GM19035 (cell line): ENCODE measurements around the gene IFT88.

Experiments
- ATAC-seq: cut with Tn5 transposase; IDR thresholded peaks from one replicate; pipeline ENCODE4 v1.9.1; 2021; ENCODE audit not compliant: unreplicated experiment

The IFT88 gene

DNA sequence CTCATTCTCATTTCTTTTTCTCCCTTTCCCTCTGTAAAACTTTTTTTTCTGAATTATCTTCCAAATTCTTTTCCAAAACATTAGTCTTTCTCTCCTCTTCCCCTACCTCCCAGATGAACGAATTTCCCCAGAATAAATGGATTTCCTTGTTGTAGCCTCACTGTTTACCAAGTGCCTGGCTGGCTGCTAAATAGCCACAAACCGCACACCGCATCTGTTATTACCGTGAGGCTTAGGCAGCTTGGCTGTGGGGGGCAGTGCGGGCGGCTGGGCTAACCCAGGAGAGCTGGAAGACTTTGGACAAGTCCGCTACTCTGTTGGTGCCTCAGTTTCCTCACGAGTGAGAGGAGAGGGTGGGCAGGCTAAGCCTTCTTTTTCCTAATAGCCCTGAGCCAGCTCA, 147.2 kb downstream of the IFT88 start:
- no peak for ATAC-seq

DNA sequence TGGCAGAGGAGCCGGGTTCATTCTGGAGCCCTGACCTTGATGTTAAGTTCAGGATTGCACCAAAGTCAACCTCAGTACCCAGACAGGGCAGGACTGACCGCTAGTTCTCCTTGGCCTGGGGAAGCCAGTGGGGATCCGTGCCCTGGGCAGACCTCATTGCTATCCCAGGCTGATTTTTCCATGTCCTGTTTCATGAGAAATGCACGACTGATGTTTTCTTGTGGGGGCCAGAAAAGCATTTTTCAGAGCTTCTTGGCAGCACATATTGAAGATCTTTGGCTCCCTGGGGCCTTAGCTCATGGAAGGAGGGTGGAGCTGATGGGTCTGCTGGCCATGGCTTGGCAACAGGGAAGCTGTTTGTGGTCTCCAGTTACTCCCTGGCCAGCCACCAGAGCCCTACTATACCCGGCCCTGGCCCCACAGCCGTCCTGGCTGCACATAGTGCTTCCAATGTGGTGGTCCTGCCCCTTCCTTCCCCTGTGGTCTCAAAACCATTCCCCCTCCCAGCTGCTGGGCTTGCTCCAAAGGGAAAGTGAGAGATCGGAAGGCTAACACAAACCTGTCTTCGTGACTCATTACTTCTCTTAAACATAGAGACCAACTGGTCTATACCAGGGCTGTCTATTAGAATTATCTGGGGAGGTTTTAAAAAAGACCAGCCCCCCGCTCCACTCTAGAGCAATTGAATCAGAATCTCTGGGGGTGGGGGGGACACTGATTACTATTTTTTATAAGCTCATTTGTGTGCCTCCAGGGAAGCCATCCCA, 147.8 kb downstream of the IFT88 start:
- ATAC-seq, result no peak

DNA sequence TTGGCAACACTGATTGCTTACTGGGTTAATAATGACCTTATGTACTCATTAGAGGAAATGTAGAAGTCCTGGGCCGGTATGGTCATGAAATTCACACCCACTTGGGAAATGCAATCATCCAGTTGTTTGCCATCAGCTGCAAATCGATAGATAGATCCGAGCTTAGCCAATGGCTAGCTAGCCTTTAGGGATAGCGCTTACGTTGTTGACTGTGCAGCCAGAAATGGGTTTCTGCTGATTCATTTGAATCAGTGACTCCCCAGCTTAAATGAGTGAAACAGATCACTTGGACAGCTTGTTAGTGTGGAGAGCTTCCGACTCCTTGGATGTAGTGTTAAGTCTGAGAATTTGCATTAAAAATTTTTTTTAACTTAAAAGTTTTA, 148.4 kb downstream of the IFT88 start:
- no peak for ATAC-seq

DNA sequence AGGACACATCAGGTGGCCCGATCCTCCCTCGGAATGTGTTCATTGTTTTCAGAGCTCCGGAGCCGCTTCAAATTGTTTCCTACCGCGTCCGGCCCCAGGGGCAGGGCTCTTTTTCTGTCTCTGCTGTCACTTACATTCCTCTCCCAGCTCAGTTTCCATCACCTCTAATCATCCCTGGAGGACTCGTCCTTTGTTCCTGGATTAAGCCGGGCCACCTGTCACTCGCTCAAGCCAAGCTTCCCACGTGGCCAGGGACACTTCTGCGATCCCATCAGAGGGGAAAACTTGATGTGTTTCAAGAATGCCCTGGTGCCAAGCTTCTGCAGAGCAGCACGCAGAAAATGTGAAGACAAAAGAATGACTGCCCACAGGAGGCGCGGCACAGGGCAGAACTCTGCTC, 150.0 kb downstream of the IFT88 start:
- no peak for ATAC-seq

DNA sequence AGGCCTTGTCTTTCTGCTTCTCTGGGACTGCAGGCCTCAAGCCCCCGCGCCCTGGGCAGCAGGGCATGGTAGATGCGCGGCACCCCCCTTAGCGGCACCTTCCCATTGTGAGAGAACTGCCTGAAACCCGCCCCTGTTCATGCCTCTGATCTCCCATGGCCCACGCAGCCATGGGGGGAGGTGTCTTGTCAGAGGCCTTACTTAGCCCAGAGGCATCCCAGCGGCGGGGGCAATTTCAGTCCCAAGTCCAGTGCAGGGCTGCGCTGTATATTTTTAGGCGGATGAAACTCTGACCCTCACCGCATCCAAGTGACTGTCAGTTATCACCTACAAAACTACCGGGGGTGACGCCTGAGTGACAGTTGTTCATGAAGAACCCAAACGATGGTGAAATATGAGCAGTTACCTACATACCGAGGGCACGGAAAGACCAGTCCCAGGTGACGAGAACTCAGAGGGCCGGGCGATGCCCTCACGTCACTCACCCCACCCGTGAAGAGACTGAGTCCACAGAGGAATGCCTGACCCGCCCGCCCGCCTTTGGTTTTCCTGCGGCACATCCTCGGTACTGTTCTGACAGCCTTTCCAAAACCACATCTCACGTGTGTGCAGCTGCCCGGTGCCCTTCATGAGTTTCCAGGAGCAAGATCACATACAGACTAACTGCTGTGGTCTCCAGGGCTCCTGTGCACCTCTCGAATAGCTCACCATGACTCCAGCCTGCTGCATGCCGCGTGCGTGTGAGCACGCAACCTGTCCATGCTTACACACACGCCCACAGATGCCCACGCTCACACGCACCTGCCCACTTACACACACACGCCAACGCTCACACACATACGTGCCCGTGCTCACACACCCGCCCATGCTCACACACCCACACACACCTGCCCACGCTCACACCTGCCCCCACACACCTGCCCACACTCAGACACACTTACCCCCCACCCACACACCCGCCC, 150.9 kb downstream of the IFT88 start:
- ATAC-seq, result no peak

DNA sequence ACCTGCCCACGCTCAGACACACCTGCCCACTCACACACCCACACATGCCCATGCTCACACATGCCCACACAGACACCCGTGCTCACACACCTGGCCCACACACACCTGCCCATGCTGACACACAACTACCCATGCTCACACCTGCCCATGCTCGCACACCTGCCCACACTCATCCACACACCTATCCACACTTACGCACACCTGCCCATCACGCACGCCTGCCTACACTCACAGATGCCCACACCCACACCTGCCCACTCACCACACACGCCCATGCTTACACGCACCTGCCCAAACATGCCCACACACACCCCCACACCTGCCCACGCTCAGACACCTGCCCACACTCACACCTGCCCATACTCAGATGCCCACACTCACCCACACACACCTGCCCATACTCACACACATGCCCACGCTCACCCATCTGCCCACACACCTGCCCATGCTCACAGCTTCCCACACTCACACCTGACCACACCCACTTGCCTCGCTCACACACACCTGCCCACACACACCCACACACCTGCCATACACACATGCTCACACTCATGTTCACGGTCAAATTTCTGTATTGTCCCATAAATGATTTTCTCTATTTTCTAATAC, 152.1 kb downstream of the IFT88 start:
- ATAC-seq, result no peak

DNA sequence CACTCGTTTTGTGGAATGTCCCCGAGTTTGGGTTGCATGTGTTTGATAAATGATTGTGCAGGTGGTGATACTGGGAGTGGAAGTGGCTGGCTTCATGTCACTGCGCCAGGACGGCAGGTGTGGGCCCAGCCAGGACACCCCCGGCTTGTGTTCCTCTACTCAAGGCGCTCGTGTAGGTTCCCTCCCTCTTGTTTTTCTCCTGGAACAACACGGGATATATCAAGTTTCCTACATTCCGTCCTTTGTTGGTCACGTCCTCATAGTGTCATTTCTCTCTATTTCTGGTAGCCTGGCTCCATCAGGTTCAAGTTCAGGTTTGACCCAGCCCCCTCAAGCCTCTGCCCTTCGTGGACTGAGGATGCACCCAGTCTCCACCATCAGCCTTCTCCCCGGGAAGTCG, 152.8 kb downstream of the IFT88 start:
- no peak for ATAC-seq

DNA sequence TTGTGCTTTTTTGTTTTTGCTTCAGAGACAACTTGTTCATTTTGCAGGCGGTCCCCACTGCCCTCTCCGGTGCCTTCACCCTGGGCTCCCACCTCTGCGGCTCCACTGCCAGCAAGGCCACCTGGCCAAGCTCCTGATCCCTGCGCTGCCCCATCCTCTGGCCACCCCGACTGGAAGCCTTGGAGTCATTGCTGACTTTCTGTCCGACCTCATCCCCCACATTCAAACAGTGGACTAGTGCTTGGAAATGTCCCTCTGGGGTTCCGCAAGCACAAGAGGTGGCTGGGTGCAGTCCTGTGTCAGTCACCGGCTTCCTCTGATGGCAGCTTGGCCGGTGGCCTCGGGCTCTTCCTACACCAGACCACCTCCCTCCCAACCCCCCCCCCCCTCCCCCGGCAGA, 153.5 kb downstream of the IFT88 start:
- ATAC-seq, result no peak

DNA sequence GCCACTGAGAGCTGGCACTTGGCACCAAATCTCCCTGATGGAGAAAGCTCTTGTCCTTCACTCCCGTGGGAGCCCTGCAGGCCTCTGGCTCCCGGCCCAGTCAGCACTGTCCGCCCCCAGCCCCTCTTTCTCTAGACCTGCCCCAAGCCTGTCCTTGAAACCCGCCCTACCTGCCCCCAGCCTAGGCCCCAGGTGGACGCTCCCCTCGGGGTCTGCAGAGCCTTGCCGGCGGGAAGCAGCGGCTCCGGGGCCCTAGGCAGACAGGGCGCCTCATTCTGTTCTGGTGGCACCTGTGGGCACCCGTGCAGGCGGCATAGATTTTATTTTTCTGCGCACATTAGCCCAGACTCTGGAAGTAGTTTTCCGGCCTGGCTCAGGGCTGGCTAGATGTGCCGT, 154.1 kb downstream of the IFT88 start:
- no peak for ATAC-seq

DNA sequence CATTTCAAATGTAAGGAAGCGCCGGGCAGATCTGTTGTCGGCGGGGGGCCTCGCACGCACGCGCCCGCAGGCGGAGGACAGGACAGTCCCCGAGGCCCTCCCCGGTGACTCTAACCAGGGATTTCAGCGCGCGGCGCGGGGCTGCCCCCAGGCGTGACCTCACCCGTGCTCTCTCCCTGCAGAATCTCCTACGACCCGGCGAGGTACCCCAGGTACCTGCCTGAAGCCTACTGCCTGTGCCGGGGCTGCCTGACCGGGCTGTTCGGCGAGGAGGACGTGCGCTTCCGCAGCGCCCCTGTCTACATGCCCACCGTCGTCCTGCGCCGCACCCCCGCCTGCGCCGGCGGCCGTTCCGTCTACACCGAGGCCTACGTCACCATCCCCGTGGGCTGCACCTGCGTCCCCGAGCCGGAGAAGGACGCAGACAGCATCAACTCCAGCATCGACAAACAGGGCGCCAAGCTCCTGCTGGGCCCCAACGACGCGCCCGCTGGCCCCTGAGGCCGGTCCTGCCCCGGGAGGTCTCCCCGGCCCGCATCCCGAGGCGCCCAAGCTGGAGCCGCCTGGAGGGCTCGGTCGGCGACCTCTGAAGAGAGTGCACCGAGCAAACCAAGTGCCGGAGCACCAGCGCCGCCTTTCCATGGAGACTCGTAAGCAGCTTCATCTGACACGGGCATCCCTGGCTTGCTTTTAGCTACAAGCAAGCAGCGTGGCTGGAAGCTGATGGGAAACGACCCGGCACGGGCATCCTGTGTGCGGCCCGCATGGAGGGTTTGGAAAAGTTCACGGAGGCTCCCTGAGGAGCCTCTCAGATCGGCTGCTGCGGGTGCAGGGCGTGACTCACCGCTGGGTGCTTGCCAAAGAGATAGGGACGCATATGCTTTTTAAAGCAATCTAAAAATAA, 154.7 kb downstream of the IFT88 start:
- ATAC-seq, result no peak

DNA sequence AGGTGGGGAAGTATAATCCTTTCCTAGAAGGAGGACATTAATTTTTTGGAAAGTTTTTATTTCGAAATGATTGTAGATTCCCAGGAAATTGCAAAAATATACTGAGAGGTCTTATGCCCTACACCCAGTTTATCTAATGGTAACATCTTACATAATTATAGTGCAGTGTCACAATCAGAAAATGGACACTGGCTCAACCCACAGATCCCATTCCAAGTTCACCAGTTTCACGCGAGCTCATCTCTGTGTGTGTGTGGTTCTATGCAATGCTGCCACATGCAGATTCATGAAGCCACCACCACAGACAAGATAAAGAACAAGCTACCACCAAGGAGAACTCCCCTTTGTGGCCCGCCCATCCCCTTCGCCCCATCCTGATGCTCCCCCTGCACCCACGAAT, 160.9 kb downstream of the IFT88 start:
- ATAC-seq, result no peak

DNA sequence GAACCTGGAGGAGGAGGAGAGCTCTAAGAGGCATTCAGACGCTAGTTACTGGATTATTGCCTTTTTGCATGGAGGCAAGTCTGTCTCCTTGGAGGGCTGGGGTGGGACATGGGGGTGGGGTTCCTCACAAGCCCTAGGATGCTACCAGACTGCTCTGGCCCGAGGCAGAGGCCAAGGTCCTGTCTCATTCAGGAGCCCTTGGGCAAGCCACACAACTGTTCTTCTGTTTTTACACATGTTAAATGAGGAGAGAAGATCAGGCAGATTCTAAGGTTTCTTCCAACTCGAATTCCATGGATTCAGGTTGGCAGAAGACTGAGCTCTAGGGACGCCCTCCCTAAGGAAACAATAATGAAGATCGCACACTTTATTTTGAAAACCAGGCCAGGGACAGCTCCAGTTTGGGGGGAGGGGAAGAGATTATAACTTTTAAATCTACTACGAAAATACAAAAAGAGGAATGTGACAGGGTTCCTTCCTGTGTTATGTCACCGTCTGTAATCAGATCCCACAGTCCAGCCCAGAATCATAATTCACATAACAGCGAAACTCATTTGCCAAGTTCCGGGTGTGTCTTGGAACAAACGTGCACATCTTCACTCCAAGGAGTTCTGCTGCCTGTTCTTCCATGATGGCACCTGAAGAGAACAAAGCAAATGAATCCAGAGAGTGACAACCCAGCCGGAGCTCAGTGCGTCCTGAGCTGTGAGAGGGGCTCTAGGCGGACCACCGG, 161.8 kb downstream of the IFT88 start:
- no peak for ATAC-seq

DNA sequence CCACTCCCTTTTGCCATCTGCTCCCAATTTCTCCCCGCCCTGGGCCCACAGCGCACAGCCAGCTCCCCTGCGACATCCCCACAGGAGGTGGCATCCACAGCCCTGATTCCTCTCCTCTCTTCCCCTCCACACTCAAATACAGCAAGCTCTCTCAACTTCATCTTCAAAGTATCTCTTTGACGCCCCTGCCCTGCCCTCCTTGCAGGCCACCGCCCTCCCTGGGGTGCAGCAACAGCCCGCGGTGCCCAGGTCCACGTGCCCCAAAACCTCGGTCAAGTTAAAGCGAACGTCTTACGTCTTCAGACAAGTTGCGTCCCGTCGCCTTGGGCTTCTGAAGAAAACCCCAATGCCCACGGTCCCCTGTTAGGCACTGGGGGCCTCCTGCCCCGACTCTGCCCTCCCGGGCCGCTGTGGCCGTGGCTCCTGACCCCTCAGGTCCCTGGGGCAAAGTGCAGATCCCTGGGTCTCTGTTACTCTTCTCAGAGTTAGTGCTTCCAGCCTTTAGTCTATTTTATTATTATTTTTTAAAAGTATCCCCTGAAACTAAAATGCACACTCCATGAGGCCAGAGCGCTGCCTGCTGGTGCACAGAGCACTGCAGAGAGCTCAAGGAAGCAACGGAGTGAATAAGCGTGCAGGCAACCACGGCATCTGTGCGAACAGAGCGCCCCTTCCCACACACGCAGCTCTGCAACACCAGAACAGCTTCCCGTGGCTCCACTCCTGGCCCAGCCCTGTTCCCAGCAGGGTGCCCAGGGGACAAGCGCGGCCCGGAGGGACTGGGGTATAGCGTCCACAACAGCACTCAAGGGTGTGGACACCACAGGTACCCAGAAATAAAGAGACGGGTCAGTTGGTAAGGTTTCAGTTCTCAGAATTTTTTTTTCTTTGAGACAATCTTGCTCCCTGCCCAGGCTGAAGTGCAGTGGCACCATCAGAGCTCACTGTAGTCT, 163.0 kb downstream of the IFT88 start:
- no peak for ATAC-seq

DNA sequence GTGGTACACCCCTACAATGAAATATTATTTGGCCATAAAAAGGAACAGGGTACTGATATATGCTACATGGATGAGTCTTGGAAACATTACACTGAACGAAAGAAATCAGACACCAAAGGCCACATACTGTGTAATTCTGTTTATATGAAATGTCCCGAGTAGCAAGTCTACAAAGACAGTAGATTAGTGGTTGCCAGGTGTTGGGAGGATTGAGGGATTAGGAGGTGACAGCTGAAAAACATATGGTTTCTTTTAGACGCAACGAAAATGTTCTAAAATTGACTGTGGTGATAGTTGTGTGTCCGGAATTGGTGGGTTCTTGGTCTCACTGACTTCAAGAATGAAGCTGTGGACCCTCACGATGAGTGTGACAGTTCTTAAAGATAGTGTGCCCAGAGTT, 171.7 kb downstream of the IFT88 start:
- ATAC-seq, result no peak

DNA sequence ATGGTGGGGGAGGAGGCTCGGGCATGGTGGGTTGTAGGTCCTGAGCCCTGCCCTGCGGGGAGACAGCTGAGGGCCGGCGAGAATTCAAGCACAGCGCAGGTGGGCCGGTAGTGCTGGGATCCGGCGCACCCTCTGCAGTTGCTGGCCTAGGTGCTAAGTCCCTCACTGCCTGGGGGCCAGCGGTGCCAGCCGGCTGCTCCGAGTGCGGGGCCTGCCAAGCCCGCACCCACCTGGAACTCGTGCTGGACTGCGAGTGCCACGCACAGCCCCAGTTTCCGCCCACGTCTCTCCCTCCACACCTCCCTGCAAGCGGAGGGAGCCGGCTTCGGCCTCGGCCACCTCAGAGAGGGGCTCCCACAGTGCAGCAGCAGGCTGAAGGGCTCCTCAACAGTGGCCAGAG, 173.1 kb downstream of the IFT88 start:
- ATAC-seq, result no peak
